GM12874 (cell line): ENCODE data around the gene ETFBKMT.

Source experiments
- CTCF ChIP-seq: IDR thresholded peaks from 2 replicates; pipeline ENCODE4 v1.5.1; 2011; ENCODE audit warnings: low read depth, mild to moderate bottlenecking, control low read depth, low read length, moderate library complexity; ENCODE audit not compliant: insufficient read depth

Gene ETFBKMT

DNA sequence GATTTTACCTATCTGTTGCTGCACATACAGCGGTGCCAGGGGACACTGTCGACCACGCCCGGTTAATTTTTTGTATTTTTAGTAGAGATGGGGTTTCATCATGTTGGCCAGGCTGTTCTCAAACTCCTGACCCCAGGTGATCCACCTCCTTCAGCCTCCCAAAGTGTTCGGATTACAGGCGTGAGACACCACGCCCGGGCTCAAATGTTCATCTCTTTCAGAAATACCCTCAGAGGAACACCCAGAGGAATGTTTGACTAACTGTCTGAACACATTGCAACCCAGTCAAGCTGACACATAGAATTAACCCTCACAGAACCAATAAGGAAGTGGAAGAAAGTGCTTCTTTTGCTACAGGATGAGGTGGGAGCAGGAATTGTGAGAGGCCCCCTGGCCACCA lies 15.0 kb upstream of the ETFBKMT start:
- no peak for TF ChIP-seq CTCF

DNA sequence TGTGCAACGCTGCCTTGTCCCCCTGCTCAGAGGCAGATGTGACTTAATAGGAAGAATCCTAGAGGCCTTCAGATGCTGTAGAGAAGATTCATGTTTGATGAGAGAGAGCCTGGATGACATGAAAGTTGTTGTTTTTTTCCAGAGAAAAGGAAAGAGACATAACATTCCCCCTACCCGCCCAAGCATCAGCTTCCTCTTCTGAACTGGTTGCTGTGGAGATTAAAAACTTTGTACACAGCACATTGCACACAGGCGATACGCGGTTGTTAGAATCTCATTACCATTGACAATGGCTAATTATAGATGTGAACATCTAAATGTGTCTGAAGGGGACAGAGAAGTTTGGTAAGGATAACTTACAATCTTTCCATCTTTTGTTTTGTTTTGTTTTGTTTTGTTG lies 13.6 kb upstream of the ETFBKMT start:
- no peak for TF ChIP-seq CTCF

GRCh38 chr12:31647086-31647491 lies 12.4 kb upstream of the ETFBKMT start:
- no peak for TF ChIP-seq CTCF

- no peak for TF ChIP-seq CTCF
These were observed 8.6 kb upstream of the ETFBKMT start for GRCh38 chr12:31650918-31651317.

GRCh38 chr12:31651893-31652521 lies 7.5 kb upstream of the ETFBKMT start:
- TF ChIP-seq CTCF: no peak

DNA sequence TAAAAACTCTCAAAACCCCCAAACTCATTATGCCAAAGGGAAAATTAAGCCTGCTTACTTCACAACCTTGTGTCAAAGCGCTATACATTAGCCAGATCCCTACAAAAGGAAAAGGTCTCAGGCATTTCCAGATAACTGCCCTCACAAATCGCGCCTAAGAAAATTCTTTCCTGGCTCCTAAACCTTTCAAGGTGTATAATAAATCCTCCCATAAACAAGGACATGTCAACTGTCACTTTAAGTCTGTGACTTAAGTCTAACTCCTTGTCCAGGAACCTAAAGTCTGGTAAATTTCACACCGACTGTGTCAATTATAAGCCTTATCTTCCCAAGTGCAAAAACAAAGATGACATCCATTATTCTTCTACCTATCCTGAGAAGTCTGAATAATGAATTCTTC lies 4.3 kb upstream of the ETFBKMT start:
- no peak for TF ChIP-seq CTCF

DNA sequence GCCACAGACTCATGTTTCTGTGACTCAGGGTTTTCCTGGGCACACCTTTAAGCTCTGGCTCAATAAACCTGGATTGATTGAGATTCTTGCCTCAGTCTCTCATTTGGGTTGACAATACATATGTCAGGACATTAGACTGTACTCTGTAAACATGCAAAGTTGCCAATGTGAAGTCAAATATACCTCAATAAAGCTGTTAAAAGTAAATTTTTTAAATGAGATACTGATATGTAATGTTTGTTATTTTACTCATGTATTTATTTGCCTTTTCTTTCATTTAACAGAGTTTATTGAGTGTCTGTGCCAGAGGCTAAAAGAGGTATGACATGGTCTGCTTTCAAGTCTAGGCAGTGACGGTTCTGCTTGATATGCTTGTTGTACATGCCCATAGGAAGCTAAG lies 3.7 kb upstream of the ETFBKMT start:
- no peak for TF ChIP-seq CTCF
